Urinary bladder (tissue), 4 donors: ENCODE data around the gene PRKCE. TPM values are rescaled to one million over a fixed set of nuclear protein-coding genes. Genes with fewer than 3 reads are reported as not detected.

Source experiments
- DNase-seq: peaks from one replicate; pipeline ENCODE4 v3.0.0-alpha.2; 2015; ENCODE audit errors: extremely low spot score
- H3K27ac ChIP-seq: one replicate; pipeline ENCODE4 v1.5.1; 2013; ENCODE audit warnings: low read depth, mild to moderate bottlenecking, moderate library complexity
- H3K36me3 ChIP-seq: one replicate; pipeline ENCODE4 v1.6.1; 2013; ENCODE audit warnings: mild to moderate bottlenecking, moderate library complexity; ENCODE audit not compliant: insufficient read depth
- H3K4me1 ChIP-seq: one replicate; pipeline ENCODE4 v1.6.1; 2013; ENCODE audit warnings: mild to moderate bottlenecking, moderate library complexity; ENCODE audit not compliant: insufficient read depth
- H3K4me3 ChIP-seq: one replicate; pipeline ENCODE4 v1.5.1; 2013; ENCODE audit warnings: low read depth, low read length
- WGBS: extraction: QIAGEN DNeasy Blood & Tissue Kit; methylation state at CpG from one replicate; pipeline ENCODE4 v1.1.7; 2013; 5-methylcytosine and 5-hydroxymethylcytosine counted together
- polyA plus RNA-seq: library from polyadenylated mRNA; stranded (reverse); fragments of 200-250 nt; gene quantifications from one replicate; pipeline ENCODE4 v1.2.3, GENCODE V29; 2013
- total RNA-seq: library from RNA; depleted of rRNA; stranded (reverse); fragments of >200 nt; gene quantifications from one replicate; pipeline ENCODE4 v1.2.3, GENCODE V29; 2014
- donor health status: healthy with polysubstance abuse.
- donor health status: healthy.

The PRKCE gene
- total and polyA plus RNA-seq, 2 donors, result 9.9 to 29.7 TPM

DNA sequence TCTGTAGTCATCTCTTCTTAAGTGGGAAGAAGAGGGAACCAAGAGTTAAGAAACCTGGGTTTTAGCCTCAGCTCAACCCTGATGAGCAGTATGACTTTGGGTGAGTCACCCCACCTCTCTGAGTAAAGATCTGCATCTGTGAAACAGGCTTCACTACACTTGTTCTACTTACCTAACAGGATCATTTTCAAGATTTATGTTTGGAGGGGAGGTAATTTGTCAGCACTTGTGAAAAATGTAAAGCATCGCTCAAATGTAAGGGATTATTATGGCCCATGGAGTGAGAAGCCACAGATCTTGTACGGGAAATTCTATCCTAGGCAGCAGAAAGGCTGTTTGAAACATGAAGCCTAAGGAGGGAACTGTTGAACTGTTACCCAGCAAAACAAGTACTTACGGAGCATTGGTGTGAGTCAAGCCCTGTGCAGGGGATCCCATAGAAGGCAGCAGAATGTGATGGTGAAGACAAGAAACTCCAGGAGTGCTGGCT, 160.6 kb downstream of the PRKCE start:
- Histone ChIP-seq H3K36me3 (no peaks in the 10 kb centered on the region), H3K27ac (no peak overlapping the region), H3K4me3 (no peak overlapping the region), H3K4me1 (peaks cover 2% of the 10 kb centered on the region)
- 67% methylated on average over 3 of the region's 3 CpGs for WGBS
- DNase-seq, result no peak

DNA sequence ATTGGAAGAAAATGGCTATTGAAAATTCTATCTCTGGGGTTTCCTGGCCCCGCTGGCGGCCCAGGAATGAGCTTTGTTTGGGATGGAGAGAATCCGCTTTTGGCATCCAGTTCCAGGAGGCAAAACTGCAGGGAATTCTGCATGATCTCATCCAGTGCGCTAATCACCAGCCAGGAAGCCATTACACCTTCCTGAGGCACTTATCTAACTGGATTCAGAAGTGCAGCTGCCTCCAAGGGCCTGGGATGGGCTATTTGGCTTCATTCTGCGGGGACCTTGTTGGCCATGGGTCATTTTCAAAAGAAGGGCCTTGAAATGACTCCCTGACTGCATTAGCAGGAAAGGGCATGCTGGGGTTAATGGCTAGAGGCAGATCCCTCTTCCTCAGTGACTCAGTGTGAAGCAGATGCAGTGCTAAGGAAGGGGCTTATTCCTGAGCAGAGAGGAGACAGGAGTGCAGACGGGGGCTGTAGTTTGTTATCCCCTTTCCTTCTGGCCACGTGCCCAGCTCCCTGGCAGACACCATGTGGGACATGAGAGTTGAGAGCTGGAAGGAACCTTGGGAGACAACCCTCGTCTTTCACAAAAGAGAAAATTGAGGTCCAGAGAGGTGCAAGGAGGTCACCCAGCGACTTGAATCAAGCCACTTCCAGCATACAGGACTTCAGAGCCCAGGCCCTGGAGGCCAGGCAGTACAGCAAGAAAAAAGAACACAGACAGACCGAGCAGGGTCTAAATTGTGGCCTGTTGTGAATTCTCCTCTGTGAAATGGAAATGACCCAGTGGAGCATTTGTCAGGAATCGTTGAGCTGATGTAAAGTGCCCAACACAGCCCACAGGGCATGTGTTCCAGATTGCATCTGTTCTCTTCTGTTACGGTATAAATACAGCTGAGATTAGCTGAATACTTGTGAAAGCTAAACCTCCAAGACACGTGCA, 161.8 kb downstream of the PRKCE start:
- no peak for DNase-seq

DNA sequence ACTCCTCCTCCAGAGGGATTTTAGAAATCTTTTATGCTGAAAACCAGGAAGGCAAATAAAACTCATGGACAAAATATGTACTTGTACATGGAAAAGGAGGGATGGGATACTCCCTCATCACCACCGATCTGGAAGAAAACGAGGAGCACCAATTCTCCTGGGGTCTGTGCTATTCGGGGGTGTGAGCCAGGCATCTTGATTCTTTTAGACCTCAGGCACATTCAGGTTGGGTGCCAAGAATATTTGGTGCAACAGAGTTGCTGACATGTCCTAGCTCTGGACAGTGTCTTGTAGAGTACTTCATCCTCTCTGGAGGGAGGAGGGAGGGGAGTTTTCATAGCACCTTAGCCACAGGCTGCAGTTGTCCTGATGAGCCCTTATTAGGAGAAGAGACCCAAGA, 163.0 kb downstream of the PRKCE start:
- H3K4me1 ChIP-seq, result peaks cover 2% of the 10 kb centered on the region
- no peak overlapping the region for H3K27ac ChIP-seq
- no peak for DNase-seq

More for the DNA sequence above, 161.8 kb downstream of the PRKCE start:
- peaks cover 2% of the 10 kb centered on the region for H3K4me1 ChIP-seq
- H3K27ac ChIP-seq, result no peak overlapping the region
- H3K36me3 ChIP-seq, result no peaks in the 10 kb centered on the region
- 37% methylated on average over 13 of the region's 13 CpGs for WGBS
- H3K4me3 ChIP-seq, result no peak overlapping the region

DNA sequence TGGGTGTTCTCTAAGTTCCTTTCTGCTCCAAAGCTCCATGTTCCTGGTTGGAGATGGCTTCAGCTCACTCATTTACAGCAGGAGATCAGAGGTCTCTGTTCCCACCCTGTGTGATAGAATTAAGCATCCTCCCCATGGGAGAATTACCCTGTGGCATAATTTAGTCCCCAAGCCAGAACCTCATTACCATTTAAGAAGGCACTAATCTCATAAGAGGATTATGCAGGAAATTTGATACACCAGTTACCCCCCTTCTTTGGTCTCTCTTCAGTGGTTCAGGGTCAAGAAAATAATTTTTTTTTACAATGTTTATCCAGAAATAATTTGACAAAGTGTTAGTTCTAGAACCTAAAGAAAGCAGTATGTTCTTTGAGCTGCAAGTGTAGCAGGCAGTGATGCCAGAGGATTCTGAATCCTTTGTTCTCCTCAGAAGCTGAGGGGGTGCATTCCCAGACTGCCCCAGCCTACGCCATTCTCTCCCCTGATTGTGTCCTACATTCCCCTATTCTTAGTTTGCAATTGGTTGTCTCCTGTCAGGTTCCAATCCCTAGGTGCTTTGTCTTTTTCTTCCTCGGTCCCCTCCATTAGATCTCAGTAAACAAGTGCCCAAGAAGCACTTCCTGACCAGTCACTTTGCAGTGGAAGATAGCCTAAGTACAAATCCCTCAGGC, 163.6 kb downstream of the PRKCE start:
- DNase-seq, result no peak
- H3K36me3 ChIP-seq, result no peaks in the 10 kb centered on the region
- no peak overlapping the region for H3K4me3 ChIP-seq
- peaks cover 2% of the 10 kb centered on the region for H3K4me1 ChIP-seq
- 82% methylated on average over 2 of the region's 2 CpGs for WGBS
- no peak overlapping the region for H3K27ac ChIP-seq

More for the DNA sequence above, 163.0 kb downstream of the PRKCE start:
- H3K4me3 ChIP-seq, result no peak overlapping the region
- H3K36me3 ChIP-seq, result no peaks in the 10 kb centered on the region
- 44% methylated on average over 3 of the region's 3 CpGs for WGBS

DNA sequence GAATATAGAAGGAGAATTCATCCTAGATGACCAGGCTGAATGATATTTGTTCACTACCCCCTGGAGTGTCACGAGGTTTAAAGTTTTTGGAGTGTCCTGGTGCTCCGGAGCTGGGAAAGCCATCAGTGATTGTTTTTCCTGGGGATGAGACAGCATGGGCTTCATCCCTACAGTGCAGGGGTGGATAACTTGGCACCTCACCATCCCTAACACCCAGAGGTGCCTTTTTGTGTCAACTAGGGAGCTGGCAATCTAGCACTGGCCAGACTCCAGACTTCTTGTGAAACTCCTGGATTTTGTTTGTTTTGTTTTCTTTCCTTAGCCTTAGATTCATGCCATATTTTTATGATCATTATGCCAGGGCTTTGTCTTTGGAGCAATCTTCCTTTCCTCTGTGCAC, 164.8 kb downstream of the PRKCE start:
- no peak for DNase-seq
- no peaks in the 10 kb centered on the region for H3K36me3 ChIP-seq
- no peak overlapping the region for H3K4me3 ChIP-seq
- 74% methylated on average over 2 of the region's 2 CpGs for WGBS
- H3K27ac ChIP-seq, result no peak overlapping the region
- H3K4me1 ChIP-seq, result peaks cover 2% of the 10 kb centered on the region

DNA sequence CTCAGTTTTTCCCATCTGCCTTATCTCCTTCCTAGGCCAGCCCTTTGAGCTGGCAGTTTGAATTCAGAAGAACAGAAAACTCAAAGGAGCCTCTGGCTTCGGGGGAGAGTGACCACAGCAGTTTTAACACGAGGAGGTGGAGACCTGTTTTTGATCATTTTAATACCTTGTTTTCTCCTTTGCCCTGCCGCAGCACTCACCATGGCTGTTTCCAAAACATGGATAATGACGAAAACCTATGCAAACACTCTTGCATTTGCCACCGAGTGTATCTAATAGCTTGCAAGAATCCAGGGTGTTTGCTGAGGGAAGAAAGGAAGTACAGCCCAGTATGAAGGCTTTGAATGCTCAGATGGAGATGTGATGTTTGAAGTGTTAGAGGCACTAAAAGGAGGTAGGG, 167.1 kb downstream of the PRKCE start:
- no peak overlapping the region for H3K27ac ChIP-seq
- H3K4me1 ChIP-seq, result no peaks in the 10 kb centered on the region
- WGBS, result 51% methylated on average over 5 of the region's 5 CpGs

DNA sequence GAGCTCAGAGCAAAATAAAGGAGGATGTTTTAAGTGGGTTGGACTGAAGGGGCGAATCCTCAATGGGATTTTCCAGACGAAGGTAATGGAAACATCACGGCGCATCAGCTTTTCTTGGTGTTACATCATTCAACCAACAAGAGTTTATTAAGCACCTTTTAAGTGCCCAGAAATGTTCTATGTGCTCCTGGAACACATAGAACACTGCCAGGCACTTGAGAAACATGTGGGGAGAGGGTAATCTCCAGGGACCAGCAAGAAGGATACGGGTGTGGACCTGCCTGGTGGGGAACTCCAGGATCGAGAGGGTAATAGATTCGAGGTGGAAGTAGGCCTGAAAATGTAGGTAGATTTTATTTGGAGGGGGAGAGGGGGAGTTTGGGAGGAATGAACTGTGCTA, 168.6 kb downstream of the PRKCE start:
- no peaks in the 10 kb centered on the region for H3K4me1 ChIP-seq
- H3K36me3 ChIP-seq, result no peaks in the 10 kb centered on the region
- no peak overlapping the region for H3K4me3 ChIP-seq
- 95% methylated on average over 7 of the region's 7 CpGs for WGBS
- H3K27ac ChIP-seq, result no peak overlapping the region
- no peak for DNase-seq

More for the DNA sequence above, 167.1 kb downstream of the PRKCE start:
- Histone ChIP-seq H3K36me3 (no peaks in the 10 kb centered on the region), H3K4me3 (no peak overlapping the region)
- DNase-seq, result no peak

DNA sequence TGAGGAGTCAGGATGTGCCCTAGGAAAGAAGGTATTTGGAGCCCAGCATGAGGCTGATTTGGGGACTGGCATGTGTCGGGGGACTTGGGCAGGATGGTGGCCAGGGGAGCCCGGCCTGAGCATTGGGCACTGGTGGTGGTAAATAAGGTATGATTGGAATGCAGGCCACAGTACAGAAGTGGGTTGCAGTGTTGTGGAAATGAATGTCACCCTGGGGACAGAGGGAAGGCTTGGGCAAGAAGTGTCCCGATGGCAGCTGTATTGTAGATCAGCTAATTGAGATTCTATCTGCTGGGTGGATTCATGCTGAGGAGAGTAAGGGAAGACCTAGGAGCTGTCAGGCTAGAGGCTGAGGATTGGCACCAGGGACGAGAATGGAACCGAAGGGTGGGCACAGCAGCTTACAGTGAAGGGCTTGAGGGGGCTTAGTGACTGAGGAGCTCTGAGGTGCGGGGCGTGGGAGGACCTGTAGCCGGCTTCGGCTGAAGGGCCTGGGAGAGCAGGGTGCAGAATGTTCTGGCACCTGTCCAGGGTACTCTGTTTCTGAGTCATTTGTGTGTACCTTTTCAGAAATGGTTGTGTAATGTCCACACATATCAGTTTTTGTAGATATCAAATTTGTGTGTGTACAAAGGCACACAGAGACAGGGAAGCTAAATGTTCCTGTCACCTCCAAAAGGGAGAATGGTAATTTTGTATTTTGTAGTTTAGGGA, 170.2 kb downstream of the PRKCE start:
- WGBS, result 64% methylated on average over 9 of the region's 9 CpGs
- peak; percentile 67 for DNase-seq
- H3K4me1 ChIP-seq, result peaks cover 2% of the 10 kb centered on the region

DNA sequence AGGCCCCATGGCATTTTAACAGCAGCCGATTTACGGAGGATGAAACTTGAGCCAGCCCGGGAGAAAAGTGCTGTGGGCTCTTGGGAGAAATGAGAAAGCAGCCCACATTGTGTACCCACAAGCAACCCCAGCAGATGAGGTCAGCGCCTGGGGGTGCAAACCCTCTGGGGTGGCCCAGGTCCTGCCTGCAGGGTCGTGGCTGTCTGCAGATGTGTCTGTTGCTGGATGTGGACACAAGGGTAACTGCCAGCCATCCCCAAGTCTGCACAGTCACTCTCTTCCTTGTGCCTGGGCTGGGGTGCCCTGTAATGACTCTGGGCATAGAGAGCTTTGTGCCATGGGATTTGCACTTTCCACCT, 170.8 kb downstream of the PRKCE start:
- H3K27ac ChIP-seq, result peak overlapping the region; percentile 14
- peaks cover 2% of the 10 kb centered on the region for H3K4me1 ChIP-seq
- 35% methylated on average over 5 of the region's 5 CpGs for WGBS

More for the DNA sequence above, 170.2 kb downstream of the PRKCE start:
- no peak overlapping the region for H3K4me3 ChIP-seq
- no peaks in the 10 kb centered on the region for H3K36me3 ChIP-seq
- H3K27ac ChIP-seq, result peak overlapping the region; percentile 14

GRCh38 chr2:45823723-45824206, 172.3 kb downstream of the PRKCE start:
- H3K4me3 ChIP-seq, result no peak overlapping the region
- DNase-seq, result no peak
- no peak overlapping the region for H3K27ac ChIP-seq
- 45% methylated on average over 4 of the region's 4 CpGs for WGBS
- H3K36me3 ChIP-seq, result no peaks in the 10 kb centered on the region
- peaks cover 2% of the 10 kb centered on the region for H3K4me1 ChIP-seq

More for the DNA sequence above, 170.8 kb downstream of the PRKCE start:
- no peak for DNase-seq
- H3K4me3 ChIP-seq, result no peak overlapping the region
- no peaks in the 10 kb centered on the region for H3K36me3 ChIP-seq

GRCh38 chr2:45825001-45825651, 173.7 kb downstream of the PRKCE start:
- Histone ChIP-seq H3K4me1 (peaks cover 2% of the 10 kb centered on the region), H3K36me3 (no peaks in the 10 kb centered on the region), H3K27ac (no peak overlapping the region), H3K4me3 (no peak overlapping the region)
- no peak for DNase-seq
- WGBS, result 91% methylated on average over 6 of the region's 6 CpGs

DNA sequence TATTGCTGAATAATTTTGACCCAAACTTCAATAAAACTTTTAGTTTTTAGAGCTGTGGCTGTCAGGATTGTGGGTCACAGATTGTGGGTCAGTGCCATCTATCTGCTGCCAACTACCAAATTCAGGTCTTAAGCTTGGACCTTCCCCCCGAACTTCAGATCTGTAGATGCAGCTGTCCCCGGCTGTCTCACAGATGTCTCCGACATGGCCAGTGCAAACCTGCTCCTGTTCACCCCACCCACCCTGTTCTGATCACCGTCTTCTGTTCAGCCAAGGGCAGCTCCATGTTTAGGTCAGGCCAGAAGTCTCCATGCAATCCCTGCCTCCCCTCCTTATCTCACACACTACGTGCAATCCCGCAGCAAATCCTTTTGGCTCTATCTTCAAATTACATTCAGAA, 175.0 kb downstream of the PRKCE start:
- Histone ChIP-seq H3K27ac (no peak overlapping the region), H3K36me3 (no peaks in the 10 kb centered on the region), H3K4me1 (peaks cover 2% of the 10 kb centered on the region), H3K4me3 (no peak overlapping the region)
- no peak for DNase-seq
- 55% methylated on average over 6 of the region's 6 CpGs for WGBS
